MM.1S (cell line): ENCODE measurements around the gene COMMD10.

Experiments
- CTCF ChIP-seq: fragments of 300-600 bp; sonication (generic); IDR thresholded peaks from 2 replicates; pipeline ENCODE4 v1.5.1; 2016; ENCODE audit warnings: antibody characterized with exemption, low read length, mixed read lengths
- EZH2 ChIP-seq: fragments of 300-600 bp; sonication (generic); optimal IDR thresholded peaks from 2 replicates; pipeline ENCODE3; 2017; ENCODE audit warnings: low read depth, mild to moderate bottlenecking, antibody characterized with exemption, low read length, mixed read lengths

- TF ChIP-seq CTCF (no peak), EZH2 (no peak)
Observed at GRCh38 chr5:116062352-116062751, 22.5 kb upstream of the COMMD10 start.
